DND-41 (cell line): Measurements from ENCODE around the gene PRKCA.

Source experiments
- ATAC-seq: fragments of 200-7000 bp; cut with Tn5 transposase; 3 replicates; pipeline ENCODE4 v1.9.1; 2021; ENCODE audit warnings: low read depth; ENCODE audit not compliant: insufficient read depth
- DNase-seq: peaks from one replicate; pipeline ENCODE4 v3.0.0-alpha.2; 2020
- H2AFZ ChIP-seq: 2 replicates; pipeline ENCODE4 v1.6.0; 2012; ENCODE audit warnings: low read depth, low read length
- H3K27ac ChIP-seq: 2 replicates; pipeline ENCODE4 v1.5.1; 2012; ENCODE audit warnings: low read length, inconsistent platforms
- H3K27me3 ChIP-seq: fragments of 200-600 bp; sonication (generic); 2 replicates; pipeline ENCODE4 v1.6.0; 2012; ENCODE audit warnings: low read length, mild to moderate bottlenecking, inconsistent platforms; ENCODE audit not compliant: insufficient read depth, poor library complexity
- H3K36me3 ChIP-seq: 2 replicates; pipeline ENCODE4 v1.5.1; 2012; ENCODE audit warnings: low read length, inconsistent platforms; ENCODE audit not compliant: insufficient read depth
- H3K4me1 ChIP-seq: 2 replicates; pipeline ENCODE4 v1.5.1; 2012; ENCODE audit warnings: mild to moderate bottlenecking, low read length; ENCODE audit not compliant: insufficient read depth
- H3K4me2 ChIP-seq: 2 replicates; pipeline ENCODE4 v1.6.0; 2012; ENCODE audit warnings: mild to moderate bottlenecking, moderate library complexity, low read length, inconsistent platforms; ENCODE audit not compliant: insufficient read depth
- H3K4me3 ChIP-seq, 2 experiments: fragments of 200-600 bp in 1 of 2; shearing (Covaris generic) in 1 of 2; 2 replicates each; pipeline ENCODE4 v1.5.1; 2012 to 2016; ENCODE audit warnings: inconsistent platforms in 2 of 2, low read length in 2 of 2, mild to moderate bottlenecking in 2 of 2, low read depth in 1 of 2, moderate library complexity in 1 of 2
- H3K79me2 ChIP-seq: 2 replicates; pipeline ENCODE4 v1.6.0; 2012; ENCODE audit warnings: low read length, inconsistent platforms; ENCODE audit not compliant: insufficient read depth
- H3K9ac ChIP-seq: 2 replicates; pipeline ENCODE4 v1.6.0; 2012; ENCODE audit warnings: low read depth, mild to moderate bottlenecking, inconsistent platforms, low read length, moderate library complexity
- H3K9me3 ChIP-seq: 2 replicates; pipeline ENCODE4 v1.5.1; 2012; ENCODE audit warnings: low read length, moderate library complexity, mild to moderate bottlenecking, inconsistent platforms; ENCODE audit not compliant: insufficient read depth, severe bottlenecking
- H4K20me1 ChIP-seq: 2 replicates; pipeline ENCODE4 v1.6.0; 2012; ENCODE audit warnings: low read length; ENCODE audit not compliant: insufficient read depth
- CTCF ChIP-seq: IDR thresholded peaks from 2 replicates; pipeline ENCODE4 v1.5.1; 2012; ENCODE audit warnings: borderline replicate concordance, low read length, moderate library complexity, mild to moderate bottlenecking; ENCODE audit not compliant: poor library complexity, severe bottlenecking; ENCODE audit errors: extremely low read depth
- EZH2 ChIP-seq: IDR thresholded peaks from 3 replicates; pipeline ENCODE4 v1.6.1; 2012; ENCODE audit warnings: borderline replicate concordance, low read depth, mild to moderate bottlenecking, moderate library complexity, low read length, inconsistent platforms; ENCODE audit not compliant: severe bottlenecking

PRKCA gene

DNA sequence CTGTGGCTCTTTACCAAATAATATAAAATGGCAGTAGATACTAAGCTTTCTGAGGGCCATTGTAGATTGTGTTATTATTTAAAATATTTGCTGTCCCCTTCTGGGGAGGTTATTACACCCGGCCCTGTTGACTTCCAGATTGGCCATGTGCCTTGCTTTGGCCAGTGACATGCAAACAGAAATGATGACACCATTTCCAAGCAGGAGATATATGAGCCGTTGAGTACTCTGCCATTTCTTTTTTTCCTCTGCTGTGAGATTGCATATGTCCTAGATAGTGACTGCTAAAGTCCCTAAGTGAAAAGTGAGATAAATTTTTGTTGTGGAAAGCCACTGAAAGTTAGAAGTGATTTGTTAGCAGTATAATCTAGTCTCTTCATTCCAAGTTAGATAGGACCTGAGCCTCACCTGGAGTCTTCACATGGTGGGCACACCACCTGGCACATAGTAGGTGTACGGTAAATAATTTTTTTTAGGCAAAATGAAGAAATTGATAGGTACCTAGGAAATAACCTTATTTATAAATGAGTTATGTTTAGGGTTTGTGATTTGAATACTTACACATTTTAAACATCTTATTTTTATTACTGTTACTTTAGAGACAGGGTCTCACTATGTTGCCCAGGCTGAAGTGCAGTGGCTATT lies 328.5 kb downstream of the PRKCA start:
- no peaks in the 10 kb centered on the region for H3K4me1 ChIP-seq
- H3K9me3 ChIP-seq: no peaks in the 10 kb centered on the region
- no peaks in the 10 kb centered on the region for H3K36me3 ChIP-seq
- DNase-seq (no peak), ATAC-seq (no peak)
- H3K9ac ChIP-seq: no peak overlapping the region
- H4K20me1 ChIP-seq: no peaks in the 10 kb centered on the region
- H3K4me3 ChIP-seq: no peak overlapping the region
- H3K27ac ChIP-seq: no peak overlapping the region
- TF ChIP-seq EZH2 (no peak), CTCF (no peak)
- H3K79me2 ChIP-seq: no peaks in the 10 kb centered on the region
- no peaks in the 10 kb centered on the region for H3K27me3 ChIP-seq
- no peak overlapping the region for H3K4me2 ChIP-seq
- H2AFZ ChIP-seq: no peak overlapping the region

GRCh38 chr17:66632731-66633130 lies 330.3 kb downstream of the PRKCA start:
- Histone ChIP-seq H4K20me1 (no peaks in the 10 kb centered on the region; the same call in 1 of the 2 replicates), H2AFZ (no peak overlapping the region), H3K27me3 (no peaks in the 10 kb centered on the region), H3K9me3 (no peaks in the 10 kb centered on the region), H3K4me2 (no peak overlapping the region), H3K27ac (no peak overlapping the region), H3K4me1 (no peaks in the 10 kb centered on the region), H3K36me3 (no peaks in the 10 kb centered on the region), H3K79me2 (no peaks in the 10 kb centered on the region), H3K9ac (no peak overlapping the region), H3K4me3 (no peak overlapping the region)
- no peak for ATAC-seq
- no peak for TF ChIP-seq CTCF
- no peak for TF ChIP-seq EZH2
- no peak for DNase-seq

DNA sequence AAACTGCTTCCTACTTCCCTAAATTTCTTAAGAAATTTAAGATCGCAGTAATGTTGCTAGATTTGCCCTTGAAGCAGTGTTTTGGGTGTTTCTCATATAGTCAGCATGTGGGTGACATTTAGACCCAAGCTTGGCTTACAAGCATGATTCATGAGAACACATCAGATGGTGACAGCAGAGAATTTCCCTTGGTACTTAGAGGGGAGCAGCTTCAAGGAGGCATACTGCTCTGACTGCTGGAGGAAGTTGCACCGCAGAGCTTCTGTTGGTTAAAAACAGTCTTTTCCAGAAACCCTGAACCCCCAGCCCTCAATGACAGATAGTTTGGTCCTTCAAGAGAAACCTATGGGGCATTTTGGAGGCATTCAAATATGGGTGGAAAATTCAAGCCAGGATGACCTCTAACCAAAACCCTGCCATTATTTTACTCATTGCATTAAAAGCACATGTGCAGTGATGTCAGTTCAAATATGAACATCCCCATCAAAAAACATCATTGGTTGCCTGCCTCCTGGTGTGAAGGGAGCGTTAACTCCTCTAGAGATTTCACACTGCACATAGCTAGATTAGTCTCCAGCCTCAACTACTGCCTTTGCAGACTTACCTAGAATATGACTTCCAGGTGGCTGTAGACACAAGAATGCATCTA lies 331.0 kb downstream of the PRKCA start:
- Histone ChIP-seq H3K4me3 (no peak overlapping the region), H4K20me1 (no peaks in the 10 kb centered on the region; the same call in 1 of the 2 replicates), H3K9me3 (no peaks in the 10 kb centered on the region), H3K27ac (no peak overlapping the region), H3K4me1 (no peaks in the 10 kb centered on the region), H3K36me3 (no peaks in the 10 kb centered on the region), H2AFZ (no peak overlapping the region), H3K4me2 (no peak overlapping the region), H3K27me3 (no peaks in the 10 kb centered on the region), H3K9ac (no peak overlapping the region), H3K79me2 (no peaks in the 10 kb centered on the region)
- DNase-seq: no peak
- TF ChIP-seq CTCF: no peak
- no peak for TF ChIP-seq EZH2
- ATAC-seq: 0 out of 3 replicates have a peak, but pooled peaks have one; percentile 42
